ENCODE data around the gene SPN.
"Not testable (repeated sequence)": the region's sequence is repeated elsewhere in the genome, so short reads cannot be mapped to it uniquely, and the experiment has no call there.

The SPN gene

GRCh38 chr16:29664091-29664921, 1.3 kb downstream of the SPN start:
- Histone ChIP-seq H3K4me2 (ENCODE audit: low read length) (no peak overlapping the region), H3K9ac (ENCODE audit: low read length) (no peak overlapping the region)

GRCh38 chr16:29665294-29666077, 2.4 kb downstream of the SPN start:
- H3K79me2 ChIP-seq (ENCODE audit: low read length) = no peaks in the 10 kb centered on the region
- H3K27me3 ChIP-seq (ENCODE audit: low read depth, low read length) = no peaks in the 10 kb centered on the region
- H2AFZ ChIP-seq (ENCODE audit: low read depth, low read length) = no peak overlapping the region
- no peak for TF ChIP-seq EZH2phosphoT487 (IDR thresholded peaks at IDR 0.05; ENCODE audit: low read depth)
- TF ChIP-seq CTCF (IDR thresholded peaks at IDR 0.05; ENCODE audit: low read depth, low read length) = no peak
- H4K20me1 ChIP-seq (ENCODE audit: insufficient read depth, low read length) = no peaks in the 10 kb centered on the region
- peak overlapping the region; percentile 77; the same call in 1 of the 2 replicates for H3K27ac ChIP-seq (ENCODE audit: low read length)
- H3K9me3 ChIP-seq (ENCODE audit: insufficient read depth, low read length) = no peaks in the 10 kb centered on the region
- H3K9ac ChIP-seq (ENCODE audit: low read length) = peak overlapping the region; percentile 74; the same call in 1 of the 2 replicates
- peaks cover 43% of the 10 kb centered on the region for H3K4me1 ChIP-seq (ENCODE audit: low read length)
- H3K4me2 ChIP-seq (ENCODE audit: low read length) = peak overlapping the region; percentile 88
- peak overlapping the region; percentile 66 for H3K4me3 ChIP-seq (ENCODE audit: low read length)
- H3K36me3 ChIP-seq (replicated peaks; ENCODE audit: low read depth, low read length) = no peaks in the 10 kb centered on the region

More at GRCh38 chr16:29664091-29664921, 1.3 kb downstream of the SPN start:
- Histone ChIP-seq H3K27me3 (ENCODE audit: low read depth, low read length) (no peaks in the 10 kb centered on the region), H3K9me3 (ENCODE audit: insufficient read depth, low read length) (no peaks in the 10 kb centered on the region), H4K20me1 (ENCODE audit: insufficient read depth, low read length) (no peaks in the 10 kb centered on the region), H3K36me3 (replicated peaks; ENCODE audit: low read depth, low read length) (no peaks in the 10 kb centered on the region), H2AFZ (ENCODE audit: low read depth, low read length) (no peak overlapping the region), H3K79me2 (ENCODE audit: low read length) (no peaks in the 10 kb centered on the region), H3K27ac (ENCODE audit: low read length) (no peak overlapping the region), H3K4me3 (ENCODE audit: low read length) (no peak overlapping the region), H3K4me1 (ENCODE audit: low read length) (peaks cover 43% of the 10 kb centered on the region)
- TF ChIP-seq CTCF (IDR thresholded peaks at IDR 0.05; ENCODE audit: low read depth, low read length) = 0 out of 2 replicates have a peak, but pooled peaks have one; percentile 9
- no peak for TF ChIP-seq EZH2phosphoT487 (IDR thresholded peaks at IDR 0.05; ENCODE audit: low read depth)

- H3K4me2 ChIP-seq (ENCODE audit: low read length) = peak overlapping the region; percentile 88
- H3K4me1 ChIP-seq (ENCODE audit: low read length) = peaks cover 31% of the 10 kb centered on the region
- not testable (repeated sequence) for H3K9me3 ChIP-seq (ENCODE audit: insufficient read depth, low read length); H4K20me1 ChIP-seq (ENCODE audit: insufficient read depth, low read length); H3K27me3 ChIP-seq (ENCODE audit: low read depth, low read length); H3K36me3 ChIP-seq (replicated peaks; ENCODE audit: low read depth, low read length); H3K79me2 ChIP-seq (ENCODE audit: low read length)
- 0 out of 2 replicates have a peak overlapping the region, but pooled peaks have one; percentile 51 for H2AFZ ChIP-seq (ENCODE audit: low read depth, low read length)
- peak overlapping the region; percentile 66 for H3K4me3 ChIP-seq (ENCODE audit: low read length)
- peak overlapping the region; percentile 77 for H3K27ac ChIP-seq (ENCODE audit: low read length)
- peak overlapping the region; percentile 74 for H3K9ac ChIP-seq (ENCODE audit: low read length)
Measured at GRCh38 chr16:29667322-29667610, 4.2 kb downstream of the SPN start.

- H3K79me2 ChIP-seq (ENCODE audit: low read length) = no peaks in the 10 kb centered on the region
- no peak overlapping the region for H3K27ac ChIP-seq (ENCODE audit: low read length)
- no peak overlapping the region for H2AFZ ChIP-seq (ENCODE audit: low read depth, low read length)
- H3K36me3 ChIP-seq (replicated peaks; ENCODE audit: low read depth, low read length) = no peaks in the 10 kb centered on the region
- peak overlapping the region; percentile 88; the same call in 1 of the 2 replicates for H3K4me2 ChIP-seq (ENCODE audit: low read length)
- no peaks in the 10 kb centered on the region for H4K20me1 ChIP-seq (ENCODE audit: insufficient read depth, low read length)
- no peak overlapping the region for H3K4me3 ChIP-seq (ENCODE audit: low read length)
- H3K4me1 ChIP-seq (ENCODE audit: low read length) = peaks cover 26% of the 10 kb centered on the region
- no peaks in the 10 kb centered on the region for H3K27me3 ChIP-seq (ENCODE audit: low read depth, low read length)
- no peak overlapping the region for H3K9ac ChIP-seq (ENCODE audit: low read length)
- TF ChIP-seq CTCF (IDR thresholded peaks at IDR 0.05; ENCODE audit: low read depth, low read length) (no peak), EZH2phosphoT487 (IDR thresholded peaks at IDR 0.05; ENCODE audit: low read depth) (no peak)
- H3K9me3 ChIP-seq (ENCODE audit: insufficient read depth, low read length) = no peaks in the 10 kb centered on the region
Measured at GRCh38 chr16:29667755-29668154, 4.7 kb downstream of the SPN start.

Measured in OCI-LY3 (cell line).